Subcutaneous adipose tissue (tissue), 4 donors: ENCODE measurements around the gene ROR1. TPM values are rescaled to one million over a fixed set of nuclear protein-coding genes. Genes with fewer than 3 reads are reported as not detected.

ENCODE experiments used
- total RNA-seq, 4 donors: library from RNA; depleted of rRNA; stranded (reverse); fragments of >200 nt; gene quantifications; one replicate each; pipeline ENCODE4 v1.1.0, GENCODE V29; 2016
- TF ChIP-seq, protein P1 (sequence below): fragments of 450-650 bp; IDR thresholded peaks from one replicate; pipeline ENCODE4 v1.5.1; 2016; ENCODE audit warnings: low read depth, mild to moderate bottlenecking, control low read depth, antibody characterized with exemption, moderate library complexity

ROR1 gene
- total RNA-seq, 4 donors from 2014 or later, result 5.8 to 10.2 (median 8.6) TPM

DNA sequence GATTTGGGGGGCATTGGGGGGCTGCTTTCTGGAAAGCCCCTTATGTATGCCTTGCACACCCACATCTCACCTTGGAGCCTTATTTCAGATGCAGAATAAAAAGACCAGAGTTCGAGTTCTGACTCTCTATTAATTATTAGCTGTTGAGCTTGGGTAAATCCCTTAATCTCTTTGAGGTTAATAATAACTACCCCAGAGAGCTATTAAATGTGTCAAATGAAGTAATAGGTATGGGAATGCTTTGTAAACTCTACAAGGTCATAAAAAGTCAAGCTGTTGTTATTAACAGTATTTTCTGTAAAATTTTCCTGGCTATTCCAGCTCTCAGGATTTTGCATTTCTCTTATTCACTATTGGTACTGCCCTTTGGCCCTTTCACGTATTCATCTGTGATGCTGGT is 122.9 kb downstream of the ROR1 start:
- TF ChIP-seq, protein P1, sequence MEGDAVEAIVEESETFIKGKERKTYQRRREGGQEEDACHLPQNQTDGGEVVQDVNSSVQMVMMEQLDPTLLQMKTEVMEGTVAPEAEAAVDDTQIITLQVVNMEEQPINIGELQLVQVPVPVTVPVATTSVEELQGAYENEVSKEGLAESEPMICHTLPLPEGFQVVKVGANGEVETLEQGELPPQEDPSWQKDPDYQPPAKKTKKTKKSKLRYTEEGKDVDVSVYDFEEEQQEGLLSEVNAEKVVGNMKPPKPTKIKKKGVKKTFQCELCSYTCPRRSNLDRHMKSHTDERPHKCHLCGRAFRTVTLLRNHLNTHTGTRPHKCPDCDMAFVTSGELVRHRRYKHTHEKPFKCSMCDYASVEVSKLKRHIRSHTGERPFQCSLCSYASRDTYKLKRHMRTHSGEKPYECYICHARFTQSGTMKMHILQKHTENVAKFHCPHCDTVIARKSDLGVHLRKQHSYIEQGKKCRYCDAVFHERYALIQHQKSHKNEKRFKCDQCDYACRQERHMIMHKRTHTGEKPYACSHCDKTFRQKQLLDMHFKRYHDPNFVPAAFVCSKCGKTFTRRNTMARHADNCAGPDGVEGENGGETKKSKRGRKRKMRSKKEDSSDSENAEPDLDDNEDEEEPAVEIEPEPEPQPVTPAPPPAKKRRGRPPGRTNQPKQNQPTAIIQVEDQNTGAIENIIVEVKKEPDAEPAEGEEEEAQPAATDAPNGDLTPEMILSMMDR, result no peak

DNA sequence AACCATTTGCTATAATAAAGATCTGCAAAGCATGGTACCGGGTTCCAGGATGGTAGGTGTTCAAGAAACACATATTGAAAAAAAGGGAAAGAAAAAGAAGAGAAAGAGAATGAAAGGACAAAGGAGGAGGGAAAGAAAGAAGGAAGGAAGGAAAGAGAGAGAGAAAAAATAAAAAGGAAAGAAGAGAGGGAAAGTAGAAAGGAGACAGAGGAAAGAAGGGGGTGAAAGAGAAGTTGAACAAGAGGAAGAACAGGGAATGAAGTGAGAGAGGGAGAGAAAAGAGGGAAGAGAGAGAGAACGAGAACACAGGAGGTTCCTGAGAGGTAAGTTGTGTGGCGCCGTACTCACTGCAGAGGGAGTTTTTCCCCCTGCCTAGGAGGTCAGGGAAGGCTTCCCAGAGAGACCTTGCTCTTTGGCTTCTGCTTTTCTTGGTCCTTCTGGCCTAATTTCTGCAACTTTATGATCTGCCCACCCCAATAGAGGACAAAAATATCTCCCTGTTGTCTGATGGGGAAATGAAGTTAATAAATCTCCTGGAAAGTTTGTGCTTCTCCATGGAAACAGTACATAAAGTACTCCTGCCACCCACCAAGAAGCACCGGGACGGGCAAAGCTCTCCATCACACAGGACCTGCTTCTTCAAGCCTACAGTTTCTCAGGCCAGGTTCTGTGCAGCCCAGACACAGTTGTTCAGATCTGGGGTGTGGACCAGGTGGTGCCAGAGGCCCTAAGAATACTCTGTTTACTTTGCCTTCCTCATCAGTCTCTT is 124.8 kb downstream of the ROR1 start:
- TF ChIP-seq, protein P1, result no peak

DNA sequence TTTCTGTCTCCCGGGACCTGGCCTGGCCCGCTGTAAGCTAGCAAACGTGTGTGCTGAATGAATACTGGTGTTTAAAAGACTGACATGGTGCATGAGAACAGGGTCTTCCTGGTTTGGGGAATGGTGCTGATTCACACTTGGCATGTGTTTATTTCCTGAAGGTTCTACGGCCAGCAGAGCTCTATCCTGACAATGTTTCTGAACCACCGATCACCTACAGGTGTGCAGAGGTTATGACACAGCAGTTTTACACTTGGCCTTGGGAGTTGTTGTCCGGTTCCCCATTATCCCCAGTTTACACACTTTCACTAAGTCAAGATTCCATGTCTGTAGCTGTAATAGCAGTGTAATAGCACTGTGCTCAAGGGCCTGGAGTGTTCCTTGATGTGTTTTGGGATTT is 127.3 kb downstream of the ROR1 start:
- TF ChIP-seq, protein P1, result no peak

DNA sequence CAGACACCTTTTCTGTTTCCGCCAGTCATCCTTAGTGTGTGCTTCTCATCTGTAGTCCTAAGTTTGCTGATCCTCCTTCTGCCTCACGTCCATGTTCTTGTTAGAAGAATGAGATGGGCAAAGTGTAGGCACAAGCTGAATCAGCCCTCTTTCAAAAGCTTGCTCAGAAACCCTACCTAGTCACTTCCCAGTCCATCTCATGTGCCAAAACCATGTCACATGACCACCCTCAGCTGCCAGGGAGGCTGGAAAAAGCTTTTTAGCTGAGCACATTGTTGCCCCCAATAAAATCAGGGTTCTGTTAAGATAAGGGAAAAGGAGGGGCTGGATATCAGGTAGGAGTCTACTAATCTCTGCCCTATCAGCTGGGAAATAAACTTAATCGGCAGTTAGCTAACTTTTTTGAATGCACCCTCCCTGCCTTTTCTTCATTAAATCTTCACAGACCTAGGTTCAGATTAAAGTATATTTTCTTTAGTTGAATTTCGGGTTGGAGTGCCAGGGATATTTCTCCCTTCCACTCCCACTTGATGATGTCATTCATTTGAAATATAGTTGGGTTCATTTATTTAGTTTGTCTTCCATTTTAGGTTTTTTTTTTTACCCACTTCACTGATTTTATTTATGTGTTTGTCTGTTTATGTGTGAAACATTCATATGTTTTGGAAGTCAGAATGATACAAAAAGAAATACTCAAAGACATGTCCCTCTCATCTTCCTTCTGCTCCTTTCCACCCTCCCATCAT is 129.2 kb downstream of the ROR1 start:
- TF ChIP-seq, protein P1, result no peak

DNA sequence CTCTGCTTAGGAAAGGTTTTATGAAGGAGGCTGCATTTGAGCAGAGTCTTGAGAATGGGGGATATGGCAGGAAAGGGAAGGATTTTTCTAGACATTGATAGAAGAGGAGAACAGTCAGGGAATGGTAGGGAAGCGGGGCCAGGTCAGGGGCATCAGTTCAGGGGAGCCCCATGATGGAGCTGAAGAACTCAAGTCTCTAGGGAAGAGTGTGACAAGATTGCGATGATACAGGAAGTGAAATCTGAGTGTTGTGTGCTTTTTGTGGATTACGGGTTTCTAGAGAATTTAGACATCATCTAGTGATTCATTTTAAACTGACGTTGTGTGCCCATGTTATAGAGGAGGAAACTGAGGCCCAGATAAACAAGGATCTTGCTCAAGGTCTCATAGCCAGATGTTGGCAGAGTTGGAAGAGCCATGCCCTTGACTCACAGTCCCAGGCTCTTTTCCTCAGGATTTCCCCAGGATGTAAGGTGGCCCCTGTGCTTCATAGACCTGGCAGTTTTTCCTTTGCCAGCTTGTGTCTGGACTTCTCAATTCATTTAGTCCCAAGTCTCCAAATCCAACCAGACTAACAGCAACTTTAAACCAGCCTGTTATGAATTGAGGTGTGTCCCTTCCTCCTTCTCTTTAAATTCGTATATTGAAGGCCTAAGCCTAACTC is 130.3 kb downstream of the ROR1 start:
- TF ChIP-seq, protein P1, result no peak

DNA sequence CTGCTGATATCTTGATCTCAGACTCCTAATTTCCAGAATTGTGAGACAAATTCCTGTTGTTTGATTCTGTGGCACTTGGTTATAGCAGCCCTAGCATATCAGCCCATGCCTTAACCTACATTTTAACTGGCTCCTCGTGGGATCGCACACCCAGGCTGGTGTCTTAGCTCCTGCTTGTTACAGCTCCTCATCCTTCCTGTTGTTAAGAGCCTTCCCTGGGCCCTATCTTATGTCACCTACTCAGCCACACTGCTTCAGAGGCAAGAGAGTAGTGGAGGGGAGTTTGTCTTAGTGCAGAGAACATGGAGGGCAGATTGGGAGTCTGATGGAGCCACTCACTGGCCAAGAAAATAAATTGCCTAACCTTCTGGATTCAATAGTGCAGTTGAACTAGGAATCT is 131.0 kb downstream of the ROR1 start:
- TF ChIP-seq, protein P1, result no peak
